Stimulated activated naive CD8-positive, alpha-beta T cell treated with anti-CD3 and anti-CD28 coated beads, Interleukin-15, Interleukin-2, amounts not matched to agents 100 ng/mL and 50 ng/mL, for 24 hours (primary cell): Measurements from ENCODE around the gene LDHAL6B.

Experiments used
- H3K27ac Mint-ChIP-seq: one replicate; pipeline ENCODE4 v1.8.0; 2021; ENCODE audit warnings: mild to moderate bottlenecking, mixed read lengths
- H3K27me3 Mint-ChIP-seq: one replicate; pipeline ENCODE4 v1.8.0; 2021; ENCODE audit warnings: mixed read lengths
- H3K36me3 Mint-ChIP-seq: one replicate; pipeline ENCODE4 v1.8.0; 2021; ENCODE audit warnings: low read depth, mixed read lengths
- H3K4me1 Mint-ChIP-seq: one replicate; pipeline ENCODE4 v1.8.0; 2021; ENCODE audit warnings: low read depth, mixed read lengths
- H3K4me3 Mint-ChIP-seq: one replicate; pipeline ENCODE4 v1.8.0; 2021; ENCODE audit warnings: mild to moderate bottlenecking, mixed read lengths
- H3K9me3 Mint-ChIP-seq: one replicate; pipeline ENCODE4 v1.8.0; 2021; ENCODE audit warnings: mixed read lengths

The LDHAL6B gene

DNA sequence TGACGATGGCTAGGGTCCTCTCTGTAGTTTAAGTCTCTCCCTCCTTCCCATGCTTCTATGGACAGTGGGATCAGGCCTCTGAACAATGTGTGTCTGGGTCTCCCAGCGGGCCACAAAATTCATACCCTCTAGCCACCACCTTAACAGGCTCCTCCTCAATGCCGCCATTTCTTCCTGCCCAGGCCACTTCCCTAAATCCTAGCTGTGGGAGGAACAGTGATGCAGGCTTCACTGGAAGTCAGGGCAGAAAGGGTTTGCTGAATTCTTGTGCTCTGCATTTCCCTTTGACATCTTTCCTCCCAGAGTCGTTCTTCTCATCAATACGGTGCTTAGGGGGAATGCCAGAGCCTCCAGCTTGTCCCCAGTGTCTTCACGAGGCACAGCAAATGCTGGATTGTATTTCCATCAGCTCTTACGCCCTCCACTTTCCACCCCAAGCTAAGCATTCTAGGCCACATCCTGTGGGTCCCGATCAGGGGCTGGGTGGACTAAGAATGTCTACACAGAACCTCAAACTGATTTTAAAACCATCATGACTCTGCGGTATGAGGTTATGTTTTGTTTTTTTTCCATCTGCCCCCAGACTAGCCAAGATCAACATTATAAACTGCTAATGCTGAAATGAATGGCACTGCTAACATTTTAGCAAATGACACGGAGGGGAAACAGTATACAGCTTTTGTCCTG, 11.9 kb upstream of the LDHAL6B start:
- no peaks in the 10 kb centered on the region for H3K9me3 Mint-ChIP-seq
- H3K36me3 Mint-ChIP-seq, result peaks cover 2% of the 10 kb centered on the region
- H3K4me1 Mint-ChIP-seq, result no peaks in the 10 kb centered on the region
- no peak overlapping the region for H3K27ac Mint-ChIP-seq
- no peak overlapping the region for H3K4me3 Mint-ChIP-seq
- H3K27me3 Mint-ChIP-seq, result no peaks in the 10 kb centered on the region

DNA sequence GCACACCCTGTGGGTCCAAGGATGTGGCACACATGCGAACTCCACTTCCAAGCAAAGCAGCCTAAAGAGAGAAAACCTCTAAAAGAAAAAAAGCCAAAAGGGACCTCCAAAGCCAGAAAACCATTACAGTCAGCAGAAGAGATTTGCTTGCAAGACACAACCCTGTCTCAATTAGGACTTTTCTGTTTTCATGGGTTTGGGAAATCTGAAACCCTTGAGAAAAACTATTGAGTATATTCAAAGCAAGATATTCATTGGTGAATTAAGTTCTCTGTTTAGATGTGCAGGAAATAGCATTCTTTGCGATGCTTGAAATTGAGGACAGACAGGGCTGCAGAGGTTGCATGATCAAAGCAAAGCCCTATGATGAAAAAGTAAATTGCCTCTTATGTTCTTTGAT, 10.2 kb upstream of the LDHAL6B start:
- no peaks in the 10 kb centered on the region for H3K4me1 Mint-ChIP-seq
- no peak overlapping the region for H3K27ac Mint-ChIP-seq
- no peaks in the 10 kb centered on the region for H3K9me3 Mint-ChIP-seq
- peaks cover 4% of the 10 kb centered on the region for H3K36me3 Mint-ChIP-seq
- H3K27me3 Mint-ChIP-seq, result no peaks in the 10 kb centered on the region
- no peak overlapping the region for H3K4me3 Mint-ChIP-seq

DNA sequence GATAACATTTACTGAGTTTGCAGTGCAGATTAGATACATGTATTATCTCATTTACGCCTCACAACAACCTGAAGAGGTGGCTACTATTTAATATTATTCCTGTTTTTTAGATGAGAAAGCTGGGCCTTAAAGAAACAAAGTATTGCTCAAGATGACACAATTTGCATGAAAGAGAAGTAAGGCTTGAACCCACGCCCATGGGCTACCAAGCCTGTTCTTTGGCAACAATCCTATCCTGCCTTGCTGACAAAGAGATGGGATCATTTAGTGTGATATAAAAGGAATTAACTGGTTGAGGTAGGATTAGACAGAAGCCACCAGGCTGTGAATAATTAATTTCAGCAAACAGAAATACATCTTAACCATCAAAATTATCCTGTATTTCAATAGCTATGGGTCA, 9.2 kb upstream of the LDHAL6B start:
- no peaks in the 10 kb centered on the region for H3K27me3 Mint-ChIP-seq
- no peak overlapping the region for H3K4me3 Mint-ChIP-seq
- H3K9me3 Mint-ChIP-seq, result no peaks in the 10 kb centered on the region
- H3K4me1 Mint-ChIP-seq, result no peaks in the 10 kb centered on the region
- H3K36me3 Mint-ChIP-seq, result peaks cover 4% of the 10 kb centered on the region
- H3K27ac Mint-ChIP-seq, result no peak overlapping the region

DNA sequence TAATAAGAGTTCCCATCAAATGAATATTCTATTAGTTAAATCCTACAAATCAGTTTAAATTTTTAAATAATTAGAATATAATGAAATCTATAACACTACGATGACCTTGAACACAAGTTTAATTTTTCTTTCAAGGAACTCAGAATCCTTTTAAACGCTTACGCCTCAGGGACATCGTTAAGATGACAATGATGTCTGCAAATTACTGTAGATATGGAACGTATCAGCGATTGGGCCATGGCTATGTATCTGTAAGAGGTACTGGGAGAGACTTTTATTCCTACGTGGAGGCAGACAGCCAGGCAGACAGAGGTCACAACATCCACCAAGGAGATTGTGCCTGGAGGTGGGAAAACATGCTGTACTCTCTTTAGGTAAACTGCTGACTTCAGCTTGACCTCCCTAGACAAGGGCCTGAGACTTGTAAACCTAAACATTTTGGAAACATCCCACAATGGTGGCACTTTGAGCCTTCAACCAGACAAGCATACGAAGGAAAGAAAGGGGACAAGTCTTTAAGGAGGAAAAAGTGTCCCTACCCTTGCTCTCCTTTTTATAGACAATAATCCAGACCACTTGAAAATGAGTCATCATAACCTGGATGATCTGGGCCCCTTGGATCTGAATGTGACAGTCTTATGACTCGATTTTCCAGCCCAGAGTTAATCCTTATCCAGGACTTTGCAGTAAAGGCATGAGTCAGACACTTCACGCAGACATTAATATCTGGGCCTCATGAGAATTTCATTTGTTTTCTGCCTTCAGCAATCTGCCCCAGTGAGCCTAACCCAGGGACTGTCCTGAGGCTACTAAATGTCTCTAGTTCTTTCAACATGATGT, 6.8 kb upstream of the LDHAL6B start:
- no peaks in the 10 kb centered on the region for H3K27me3 Mint-ChIP-seq
- H3K4me3 Mint-ChIP-seq, result no peak overlapping the region
- H3K4me1 Mint-ChIP-seq, result no peaks in the 10 kb centered on the region
- peaks cover 8% of the 10 kb centered on the region for H3K36me3 Mint-ChIP-seq
- no peaks in the 10 kb centered on the region for H3K9me3 Mint-ChIP-seq
- H3K27ac Mint-ChIP-seq, result no peak overlapping the region

DNA sequence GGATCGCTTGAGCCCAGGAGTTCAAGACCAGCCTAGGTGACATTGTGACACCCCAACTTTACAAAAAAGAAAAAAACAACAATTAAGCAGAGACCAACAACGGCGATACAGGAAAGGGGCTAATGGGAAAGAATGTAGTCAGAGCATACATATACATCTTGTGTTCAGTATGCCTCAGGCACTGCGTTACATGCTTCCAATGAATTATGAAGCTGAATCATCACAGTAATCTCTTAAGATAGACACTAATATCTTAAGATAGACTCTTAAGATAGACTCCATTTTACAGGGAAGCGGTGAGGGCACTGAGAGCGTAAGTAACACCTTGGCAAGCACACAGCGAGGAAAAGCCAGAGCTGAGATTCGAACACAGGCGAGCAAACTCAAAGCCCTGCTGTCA, 6.1 kb upstream of the LDHAL6B start:
- Mint-ChIP-seq H3K4me3 (no peak overlapping the region), H3K4me1 (no peaks in the 10 kb centered on the region), H3K27ac (no peak overlapping the region), H3K9me3 (no peaks in the 10 kb centered on the region), H3K27me3 (no peaks in the 10 kb centered on the region), H3K36me3 (peaks cover 8% of the 10 kb centered on the region)

DNA sequence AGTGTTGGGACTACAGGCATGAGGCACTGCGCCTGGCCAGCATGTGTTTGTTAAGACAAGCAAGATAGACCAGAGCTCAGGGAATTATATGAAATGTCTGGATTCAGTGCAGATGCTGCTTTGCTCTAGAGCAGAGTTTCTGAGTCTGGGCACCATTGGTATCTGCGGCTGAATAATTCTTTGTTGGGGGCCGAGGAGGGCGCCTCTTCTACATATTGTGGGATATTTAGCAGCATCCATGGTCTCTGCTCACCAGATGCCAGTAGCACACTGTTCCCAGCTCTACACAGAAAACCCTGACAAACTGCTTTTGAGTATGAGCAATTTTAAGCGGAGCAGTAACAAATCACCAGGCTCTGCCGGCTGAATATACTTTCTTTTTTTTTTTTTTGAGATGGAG, 3.6 kb upstream of the LDHAL6B start:
- peaks cover 16% of the 10 kb centered on the region for H3K36me3 Mint-ChIP-seq
- no peak overlapping the region for H3K27ac Mint-ChIP-seq
- no peak overlapping the region for H3K4me3 Mint-ChIP-seq
- H3K27me3 Mint-ChIP-seq, result no peaks in the 10 kb centered on the region
- H3K4me1 Mint-ChIP-seq, result no peaks in the 10 kb centered on the region
- no peaks in the 10 kb centered on the region for H3K9me3 Mint-ChIP-seq

DNA sequence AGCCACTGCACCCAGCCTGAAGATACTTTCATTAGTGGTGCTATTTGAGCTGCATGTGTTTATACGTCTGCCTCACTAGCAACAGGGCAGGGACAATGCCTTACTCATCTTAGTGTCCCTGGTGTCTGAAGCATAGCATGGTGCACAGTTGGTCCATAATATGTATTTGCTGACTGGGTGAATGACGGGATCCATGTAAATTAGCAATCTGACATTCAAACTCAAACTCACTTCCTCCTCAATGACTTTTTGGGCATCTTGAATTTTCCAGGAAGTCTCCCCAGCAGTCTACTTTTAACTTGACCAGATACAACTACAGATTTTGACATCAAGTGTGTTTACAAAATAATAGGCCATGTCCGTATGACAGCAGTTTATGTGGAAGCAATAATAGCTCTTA, 3.0 kb upstream of the LDHAL6B start:
- Mint-ChIP-seq H3K27me3 (no peaks in the 10 kb centered on the region), H3K4me1 (no peaks in the 10 kb centered on the region), H3K9me3 (no peaks in the 10 kb centered on the region), H3K27ac (no peak overlapping the region), H3K36me3 (peaks cover 16% of the 10 kb centered on the region), H3K4me3 (no peak overlapping the region)

DNA sequence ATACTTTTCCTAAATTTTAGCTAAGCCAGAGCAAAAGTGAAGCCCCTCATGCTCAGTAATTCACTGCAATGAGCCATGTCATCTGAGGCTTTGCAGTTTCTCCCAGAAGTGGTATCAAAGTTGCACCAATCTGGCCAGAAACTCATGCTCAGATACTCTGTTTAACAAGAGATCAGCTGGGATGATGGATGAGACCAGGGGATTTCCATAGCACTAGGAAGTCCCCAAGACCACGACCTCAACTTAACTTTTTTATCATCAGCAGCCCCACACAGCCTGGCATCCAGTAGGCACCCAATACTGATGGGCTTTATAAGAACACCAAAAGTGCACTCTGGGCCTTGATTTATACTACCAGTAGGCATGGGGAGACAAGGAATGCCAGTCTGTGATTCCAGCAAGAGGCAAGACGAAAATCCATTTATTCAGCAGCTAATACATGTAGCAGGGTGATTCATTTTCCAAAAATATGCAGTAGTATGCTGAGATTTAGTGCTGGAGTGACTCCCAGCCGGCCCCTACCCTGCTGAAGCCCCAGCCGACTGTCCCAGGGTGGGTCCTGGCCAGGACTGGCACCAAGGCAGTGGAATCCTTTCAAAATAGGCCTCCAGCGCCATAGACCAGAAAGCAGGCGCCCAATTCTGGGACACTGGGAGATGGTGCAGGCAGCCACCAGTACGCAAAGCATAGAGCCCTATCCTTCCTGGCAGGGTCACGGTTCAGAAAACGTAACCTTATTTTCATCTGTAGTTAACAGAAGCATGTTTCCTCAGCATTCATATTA, 612 bp upstream of the LDHAL6B start:
- Mint-ChIP-seq H3K36me3 (peaks cover 17% of the 10 kb centered on the region), H3K4me1 (no peaks in the 10 kb centered on the region), H3K27me3 (no peaks in the 10 kb centered on the region), H3K27ac (no peak overlapping the region), H3K9me3 (no peaks in the 10 kb centered on the region), H3K4me3 (no peak overlapping the region)

DNA sequence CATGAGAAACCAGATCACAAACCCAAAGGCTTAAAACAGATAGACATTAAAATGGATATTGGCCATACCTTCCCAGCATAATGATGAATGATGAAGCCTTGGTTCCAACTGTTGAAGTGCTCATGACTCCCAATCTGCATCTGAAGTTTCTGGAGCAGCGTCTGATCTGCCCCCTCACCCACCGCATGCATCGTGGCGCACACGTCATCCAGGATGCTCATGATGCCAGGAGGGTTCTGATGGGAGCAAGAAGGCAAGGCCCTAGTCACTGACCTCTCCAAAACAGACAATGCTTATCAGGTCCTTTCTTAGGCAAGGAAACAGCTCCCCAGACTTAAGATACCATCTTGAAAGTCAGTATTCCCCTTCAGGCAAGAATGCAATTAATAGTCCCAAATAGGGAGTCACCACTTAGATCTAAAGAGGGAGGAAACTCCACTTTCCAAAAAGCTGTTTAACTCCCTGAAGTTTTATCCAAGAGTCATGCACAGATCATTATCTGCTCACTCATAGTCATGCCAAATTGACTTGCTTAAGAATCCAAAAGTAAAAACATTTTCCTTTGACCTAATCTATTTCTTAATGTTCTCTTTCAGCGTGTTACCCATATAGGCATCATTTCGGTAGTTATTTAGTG, 2.1 kb downstream of the LDHAL6B start:
- Mint-ChIP-seq H3K4me1 (no peaks in the 10 kb centered on the region), H3K27me3 (peaks cover 5% of the 10 kb centered on the region), H3K27ac (no peak overlapping the region), H3K4me3 (no peak overlapping the region), H3K9me3 (no peaks in the 10 kb centered on the region), H3K36me3 (peaks cover 17% of the 10 kb centered on the region)

DNA sequence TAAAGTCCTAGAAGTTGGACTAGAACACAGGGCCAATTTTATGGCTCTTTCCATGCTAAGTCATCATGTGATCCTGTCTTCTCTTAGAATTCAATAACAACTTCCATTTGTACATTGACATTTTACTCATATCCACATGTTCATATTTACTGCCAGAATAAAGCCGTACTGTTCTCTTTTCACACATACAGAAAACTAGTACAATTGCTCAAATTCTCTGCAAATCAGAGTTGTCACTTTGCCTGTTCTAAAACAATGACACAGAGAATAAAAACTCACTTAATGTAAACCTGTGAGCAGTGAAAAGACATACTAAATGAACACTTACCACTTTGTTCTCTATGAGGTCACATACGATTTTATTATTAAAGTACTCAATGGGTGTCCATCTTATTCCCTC, 3.5 kb downstream of the LDHAL6B start:
- no peaks in the 10 kb centered on the region for H3K4me1 Mint-ChIP-seq
- H3K36me3 Mint-ChIP-seq, result peaks cover 13% of the 10 kb centered on the region
- H3K27me3 Mint-ChIP-seq, result peaks cover 8% of the 10 kb centered on the region
- H3K9me3 Mint-ChIP-seq, result no peaks in the 10 kb centered on the region
- no peak overlapping the region for H3K4me3 Mint-ChIP-seq
- H3K27ac Mint-ChIP-seq, result no peak overlapping the region

DNA sequence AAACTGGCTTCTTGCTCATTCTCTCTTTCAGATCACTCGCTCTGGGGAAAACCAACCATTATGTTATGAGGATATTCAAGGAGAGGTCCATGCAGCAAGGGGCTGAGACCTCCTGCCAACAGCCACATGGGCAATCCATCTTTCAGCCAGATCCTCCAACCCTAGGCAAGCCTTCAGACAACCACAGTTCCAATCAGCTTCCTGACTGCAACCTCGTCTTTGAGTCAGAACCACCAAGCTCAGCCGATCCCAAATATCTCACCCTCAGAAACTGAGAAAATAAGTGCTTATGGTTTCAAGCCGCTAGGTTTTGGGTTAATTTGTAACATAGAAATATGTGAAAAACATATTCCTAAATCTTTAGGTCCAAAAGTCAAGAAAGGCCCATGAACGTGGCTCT, 10.3 kb downstream of the LDHAL6B start:
- H3K27me3 Mint-ChIP-seq, result peaks cover 4% of the 10 kb centered on the region
- no peak overlapping the region for H3K27ac Mint-ChIP-seq
- H3K9me3 Mint-ChIP-seq, result no peaks in the 10 kb centered on the region
- no peak overlapping the region for H3K4me3 Mint-ChIP-seq
- H3K4me1 Mint-ChIP-seq, result no peaks in the 10 kb centered on the region
- peaks cover 4% of the 10 kb centered on the region for H3K36me3 Mint-ChIP-seq

DNA sequence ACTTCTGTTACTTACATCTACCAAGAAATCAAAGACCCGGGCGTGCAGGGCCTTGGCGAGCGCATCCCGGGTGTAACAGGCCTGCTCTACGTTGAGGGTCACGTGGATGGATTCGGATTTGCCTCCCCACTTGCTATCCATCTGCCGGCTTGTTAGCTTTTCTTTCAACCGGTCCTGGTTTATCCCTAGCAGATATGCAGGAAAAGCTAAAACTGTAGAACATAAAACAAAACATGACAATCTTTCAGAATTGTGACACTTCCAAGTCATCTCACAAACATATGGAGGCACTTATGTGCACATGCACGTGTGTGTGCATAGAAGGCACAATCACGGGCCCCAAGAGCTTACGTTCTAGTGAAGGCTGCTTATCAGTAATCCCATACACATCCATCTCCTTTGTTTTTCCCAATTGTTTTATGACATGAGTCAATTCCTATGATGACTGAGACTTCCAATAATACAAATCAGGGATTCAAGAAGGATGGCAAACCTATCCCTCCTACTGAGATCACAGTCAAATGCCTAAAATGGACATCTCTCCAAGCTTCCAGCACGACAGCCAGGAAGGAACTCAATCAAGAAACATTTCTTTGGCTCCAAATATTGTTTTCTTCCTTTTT, 11.3 kb downstream of the LDHAL6B start:
- Mint-ChIP-seq H3K27ac (no peak overlapping the region), H3K36me3 (peaks cover 4% of the 10 kb centered on the region), H3K27me3 (peaks cover 4% of the 10 kb centered on the region), H3K4me1 (no peaks in the 10 kb centered on the region), H3K4me3 (no peak overlapping the region), H3K9me3 (no peaks in the 10 kb centered on the region)

DNA sequence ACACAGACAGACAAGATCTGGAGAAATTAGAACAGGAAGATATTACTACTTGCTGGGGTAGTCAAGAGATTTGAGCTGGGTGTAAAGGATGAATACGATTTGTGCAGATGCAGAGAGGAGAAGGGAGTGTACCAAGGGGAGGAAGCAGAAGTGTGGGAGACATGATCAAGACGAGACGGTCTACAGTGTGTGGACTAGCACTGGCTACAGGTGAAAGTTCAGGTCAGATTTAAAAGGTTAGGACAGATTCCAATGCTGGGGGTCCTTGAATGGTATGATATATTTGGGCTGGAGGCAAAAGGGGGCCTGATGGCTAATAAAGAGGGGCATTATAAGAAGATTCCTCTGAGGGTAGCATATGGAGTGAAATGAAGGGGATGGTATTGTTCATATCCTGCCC, 12.1 kb downstream of the LDHAL6B start:
- no peak overlapping the region for H3K4me3 Mint-ChIP-seq
- peaks cover 4% of the 10 kb centered on the region for H3K27me3 Mint-ChIP-seq
- no peak overlapping the region for H3K27ac Mint-ChIP-seq
- no peaks in the 10 kb centered on the region for H3K9me3 Mint-ChIP-seq
- no peaks in the 10 kb centered on the region for H3K4me1 Mint-ChIP-seq
- H3K36me3 Mint-ChIP-seq, result peaks cover 4% of the 10 kb centered on the region
